ENCODE results near the gene C10orf53. TPM values are rescaled to one million over a fixed set of nuclear protein-coding genes. Genes with fewer than 3 reads are reported as not detected.

C10orf53 gene
- total and polyA plus RNA-seq, 2 experiments from 2014 or later, result not detected

DNA sequence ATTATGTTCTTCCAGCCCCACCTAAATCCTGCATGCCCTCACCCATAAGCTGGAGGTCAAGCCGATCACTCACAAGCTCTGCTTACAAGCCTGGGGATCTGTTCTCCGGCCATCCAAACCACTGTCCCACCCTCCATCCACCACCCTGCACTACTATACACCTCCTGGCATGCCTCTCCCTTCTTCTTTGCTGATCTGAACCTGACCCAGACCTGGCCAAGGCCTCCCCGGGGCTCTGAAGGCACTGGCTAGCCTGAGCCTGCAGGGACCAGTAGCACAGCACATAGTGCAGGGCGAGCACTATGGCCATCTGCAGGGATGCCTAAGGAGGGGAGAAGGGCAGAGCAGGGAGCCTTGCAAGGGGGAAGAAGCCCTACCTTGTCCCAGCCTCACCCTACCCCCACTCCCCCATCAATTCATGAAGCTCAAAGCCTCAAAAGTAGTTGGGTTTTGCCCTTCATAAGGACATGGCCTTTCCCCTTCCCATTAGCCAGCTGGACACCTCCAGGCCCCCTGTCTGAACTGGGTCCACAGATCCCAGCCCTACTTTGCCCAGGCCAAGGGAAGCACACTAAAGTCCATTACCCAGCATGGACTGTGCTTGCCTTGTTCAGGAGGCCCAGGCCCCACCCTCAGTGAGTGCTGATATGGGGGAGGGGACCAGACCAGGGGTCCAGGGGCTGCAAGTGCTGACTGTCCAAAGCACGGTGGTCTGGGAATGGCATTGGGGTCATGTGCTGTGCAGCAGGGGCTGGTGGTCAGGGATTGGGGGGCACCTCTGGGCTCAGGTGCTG is 36.0 kb upstream of the C10orf53 start:
- no peaks in the 10 kb centered on the region for H3K79me2 ChIP-seq
- no peaks in the 10 kb centered on the region for H3K9me3 ChIP-seq (ENCODE audit: low read depth)
- H4K20me1 ChIP-seq (ENCODE audit: insufficient read depth, poor library complexity, severe bottlenecking), result no peaks in the 10 kb centered on the region
- H3K4me1 ChIP-seq (ENCODE audit: insufficient read depth), result no peaks in the 10 kb centered on the region
- peaks cover 23% of the 10 kb centered on the region for H3K27me3 ChIP-seq
- no peak overlapping the region for H3K4me3 ChIP-seq
- H3K4me2 ChIP-seq, result no peak overlapping the region
- TF ChIP-seq EZH2phosphoT487 (IDR thresholded peaks at IDR 0.05; ENCODE audit: low read depth, severe bottlenecking, unreplicated experiment), result no peak
- no peak for TF ChIP-seq EZH2 (IDR thresholded peaks at IDR 0.05; ENCODE audit: borderline replicate concordance)
- no peak for TF ChIP-seq CTCF (IDR thresholded peaks at IDR 0.05; ENCODE audit: poor library complexity)
- H3K27ac ChIP-seq, result no peak overlapping the region
- 87% methylated on average over 5 of the region's 5 CpGs for WGBS (ENCODE audit: low lambda C conversion rate, missing lambda C conversion rate)
- no peaks in the 10 kb centered on the region for H3K36me3 ChIP-seq (replicated peaks; ENCODE audit: insufficient read depth, low read depth)
- DNase-seq (ENCODE audit: low spot score), result no peak
- no peaks in the 10 kb centered on the region for H3K9me2 ChIP-seq (replicated peaks; ENCODE audit: insufficient read depth)
- H2AFZ ChIP-seq, result no peak overlapping the region

DNA sequence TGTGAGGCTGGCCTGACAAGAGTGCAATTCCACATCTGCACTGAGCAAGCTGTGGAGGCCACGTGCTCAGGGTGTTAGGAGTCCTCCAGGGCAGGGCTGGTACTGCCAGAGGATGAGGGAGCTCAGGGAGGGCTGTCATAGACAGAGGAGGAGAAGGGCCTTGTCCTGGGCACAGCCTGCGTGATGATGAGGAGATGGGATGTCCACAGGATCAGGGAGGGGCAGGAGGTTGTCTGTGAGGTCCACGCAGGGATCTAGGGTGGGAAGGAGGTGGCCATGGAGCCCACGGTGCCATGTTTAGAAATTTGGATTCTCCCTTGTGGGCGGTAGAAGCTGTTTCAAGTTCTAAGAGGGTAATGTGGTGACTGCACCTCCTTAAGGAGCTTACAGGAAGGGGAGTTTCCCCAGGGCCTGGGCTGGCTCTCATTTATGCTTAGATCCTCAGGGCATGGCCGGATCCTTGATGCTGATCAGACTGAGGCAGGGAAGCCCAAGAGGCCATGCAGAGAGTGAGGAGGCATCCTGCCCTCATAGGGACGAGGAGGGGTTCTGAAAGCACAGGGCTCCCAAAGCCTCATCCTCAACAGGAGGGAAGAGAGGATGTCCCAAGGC is 35.3 kb upstream of the C10orf53 start:
- no peak overlapping the region for H3K27ac ChIP-seq
- no peak for DNase-seq (ENCODE audit: low spot score)
- peaks cover 16% of the 10 kb centered on the region for H3K27me3 ChIP-seq
- H4K20me1 ChIP-seq (ENCODE audit: insufficient read depth, poor library complexity, severe bottlenecking), result no peaks in the 10 kb centered on the region
- H3K4me1 ChIP-seq (ENCODE audit: insufficient read depth), result no peaks in the 10 kb centered on the region
- H2AFZ ChIP-seq, result no peak overlapping the region
- TF ChIP-seq CTCF (IDR thresholded peaks at IDR 0.05; ENCODE audit: poor library complexity) (no peak), EZH2 (IDR thresholded peaks at IDR 0.05; ENCODE audit: borderline replicate concordance) (no peak), EZH2phosphoT487 (IDR thresholded peaks at IDR 0.05; ENCODE audit: low read depth, severe bottlenecking, unreplicated experiment) (no peak)
- H3K4me3 ChIP-seq, result no peak overlapping the region
- H3K79me2 ChIP-seq, result no peaks in the 10 kb centered on the region
- WGBS (ENCODE audit: low lambda C conversion rate, missing lambda C conversion rate), result 84% methylated on average over 7 of the region's 7 CpGs
- H3K36me3 ChIP-seq (replicated peaks; ENCODE audit: insufficient read depth, low read depth), result no peaks in the 10 kb centered on the region
- H3K9me2 ChIP-seq (replicated peaks; ENCODE audit: insufficient read depth), result no peaks in the 10 kb centered on the region
- no peak overlapping the region for H3K4me2 ChIP-seq
- no peaks in the 10 kb centered on the region for H3K9me3 ChIP-seq (ENCODE audit: low read depth)

DNA sequence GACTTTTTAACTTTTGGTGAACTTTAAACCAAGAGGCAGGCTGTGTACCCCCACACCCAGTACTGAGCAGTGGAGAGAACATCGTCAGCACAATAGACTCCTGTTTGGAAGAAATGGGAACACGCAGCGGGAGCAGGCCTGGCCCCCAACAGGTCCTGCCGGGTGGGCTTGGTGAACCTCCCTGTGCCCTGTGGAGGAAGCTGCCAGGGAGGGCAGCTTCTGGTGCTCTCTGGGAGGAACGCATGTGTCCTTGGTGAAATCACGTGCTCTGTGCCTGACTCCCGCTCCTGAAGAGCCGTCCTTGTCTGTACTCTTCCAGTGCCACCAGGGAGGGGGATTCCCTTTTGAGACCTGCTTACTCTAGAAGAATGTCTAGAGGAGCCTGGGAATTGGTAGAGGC is 34.0 kb upstream of the C10orf53 start:
- no peaks in the 10 kb centered on the region for H3K9me2 ChIP-seq (replicated peaks; ENCODE audit: insufficient read depth)
- H3K36me3 ChIP-seq (replicated peaks; ENCODE audit: insufficient read depth, low read depth), result no peaks in the 10 kb centered on the region
- H3K9me3 ChIP-seq (ENCODE audit: low read depth), result no peaks in the 10 kb centered on the region
- H4K20me1 ChIP-seq (ENCODE audit: insufficient read depth, poor library complexity, severe bottlenecking), result no peaks in the 10 kb centered on the region
- no peaks in the 10 kb centered on the region for H3K4me1 ChIP-seq (ENCODE audit: insufficient read depth)
- TF ChIP-seq CTCF (IDR thresholded peaks at IDR 0.05; ENCODE audit: poor library complexity) (no peak), EZH2phosphoT487 (IDR thresholded peaks at IDR 0.05; ENCODE audit: low read depth, severe bottlenecking, unreplicated experiment) (no peak), EZH2 (IDR thresholded peaks at IDR 0.05; ENCODE audit: borderline replicate concordance) (no peak)
- H3K27ac ChIP-seq, result no peak overlapping the region
- DNase-seq (ENCODE audit: low spot score), result no peak
- H3K79me2 ChIP-seq, result no peaks in the 10 kb centered on the region
- no peak overlapping the region for H2AFZ ChIP-seq
- H3K4me3 ChIP-seq, result no peak overlapping the region
- 94% methylated on average over 8 of the region's 8 CpGs for WGBS (ENCODE audit: low lambda C conversion rate, missing lambda C conversion rate)
- no peak overlapping the region for H3K4me2 ChIP-seq
- H3K27me3 ChIP-seq, result peaks cover 11% of the 10 kb centered on the region

Measured in hepatocyte (in vitro differentiated cells).